Endothelial cell of umbilical vein (primary cell): ENCODE results near the gene MRAS. TPM values are rescaled to one million over a fixed set of nuclear protein-coding genes. Genes with fewer than 3 reads are reported as not detected.

ENCODE experiments used
- BruUV-seq: library from RNA; stranded (reverse); fragments of 400-500 nt; replicated peaks from 2 replicates; lab custom pipeline; 2021; lab: Mats Ljungman, UMichigan
- CTCF ChIA-PET: fragments of 300-600, 350-600 bp; sonication (Branson Sonifier 250); formaldehyde crosslinking; loops from one replicate; lab custom pipeline; 2021; ENCODE audit warnings: antibody characterized with exemption, inconsistent platforms; lab: Charles Lee
- POLR2A ChIA-PET: fragments of 300-600, 350-600 bp; sonication (Branson Sonifier 250); formaldehyde crosslinking; loops from one replicate; lab custom pipeline; 2021; ENCODE audit warnings: antibody characterized with exemption, inconsistent platforms; lab: Charles Lee
- DNase-seq: peaks from one replicate; pipeline ENCODE4 v3.0.0-alpha.2; 2011; ENCODE audit warnings: low read depth, low spot score
- FAIRE-seq: peaks from 2 replicates; lab custom pipeline; 2011; peaks lifted over from hg19 to GRCh38; lab: Jason Lieb, UNC
- H2AFZ ChIP-seq: 2 replicates; pipeline ENCODE4 v1.6.0; 2012; ENCODE audit warnings: low read depth, low read length, control low read depth, inconsistent platforms
- H3K27ac ChIP-seq: 2 replicates; pipeline ENCODE4 v1.5.1; 2011; ENCODE audit warnings: low read depth, mild to moderate bottlenecking, control low read depth, low read length, moderate library complexity; ENCODE audit not compliant: insufficient read depth
- H3K27me3 ChIP-seq, 2 experiments: 2 replicates each; pipeline versions ENCODE4 v1.6.0 to v1.6.1; 2011; ENCODE audit warnings: low read length in 2 of 2, mixed read lengths in 1 of 2; ENCODE audit not compliant: control insufficient read depth in 2 of 2, insufficient read depth in 2 of 2
- H3K36me3 ChIP-seq, 2 experiments: 2 replicates in 1 of 2; 3 replicates in 1 of 2; pipeline ENCODE4 v1.5.1; 2011; ENCODE audit warnings: low read length in 2 of 2, mild to moderate bottlenecking in 1 of 2, moderate library complexity in 1 of 2; ENCODE audit not compliant: control insufficient read depth in 2 of 2, insufficient read depth in 2 of 2; ENCODE audit errors: extremely low read depth in 1 of 2
- H3K4me1 ChIP-seq: 3 replicates; pipeline ENCODE4 v1.5.1; 2011; ENCODE audit warnings: mild to moderate bottlenecking, low read length; ENCODE audit not compliant: control insufficient read depth, insufficient read depth; ENCODE audit errors: extremely low read depth
- H3K4me2 ChIP-seq: 2 replicates; pipeline ENCODE4 v1.6.1; 2011; ENCODE audit warnings: low read length, control low read depth, mixed read lengths; ENCODE audit not compliant: insufficient read depth
- H3K4me3 ChIP-seq, 3 experiments: fragments of 200-600 bp in 1 of 3; sonication (generic), shearing (Covaris generic) in 1 of 3; replicated peaks in 1 of 3; 2 replicates each; pipeline ENCODE4 v1.5.1; 2011 to 2016; ENCODE audit warnings: control low read depth in 3 of 3, low read length in 3 of 3, mild to moderate bottlenecking in 2 of 3, inconsistent platforms in 1 of 3, low read depth in 1 of 3, moderate library complexity in 1 of 3; ENCODE audit not compliant: insufficient read depth in 1 of 3
- H3K79me2 ChIP-seq: 2 replicates; pipeline ENCODE4 v1.6.0; 2012; ENCODE audit warnings: low read length, inconsistent platforms; ENCODE audit not compliant: control insufficient read depth, insufficient read depth
- H3K9ac ChIP-seq: replicated peaks from 2 replicates; pipeline ENCODE3; 2011; ENCODE audit warnings: low read length, control low read depth; ENCODE audit not compliant: insufficient read depth; ENCODE audit errors: extremely low read depth
- H3K9me1 ChIP-seq: replicated peaks from 3 replicates; pipeline ENCODE4 v1.6.0; 2011; ENCODE audit warnings: mild to moderate bottlenecking, low read length; ENCODE audit not compliant: control insufficient read depth, insufficient read depth; ENCODE audit errors: extremely low read depth
- H3K9me3 ChIP-seq: replicated peaks from 2 replicates; pipeline ENCODE4 v1.5.1; 2012; ENCODE audit warnings: low read length, inconsistent platforms; ENCODE audit not compliant: control insufficient read depth, insufficient read depth
- H4K20me1 ChIP-seq: replicated peaks from 2 replicates; pipeline ENCODE3; 2011; ENCODE audit warnings: mild to moderate bottlenecking, low read length; ENCODE audit not compliant: control insufficient read depth, insufficient read depth; ENCODE audit errors: extremely low read depth
- EZH2 ChIP-seq: IDR thresholded peaks from 2 replicates; pipeline ENCODE4 v1.6.1; 2012; ENCODE audit warnings: borderline replicate concordance, low read depth, mild to moderate bottlenecking, moderate library complexity, low read length, inconsistent platforms; ENCODE audit not compliant: severe bottlenecking
- FOS ChIP-seq: IDR thresholded peaks from 2 replicates; pipeline ENCODE4 v1.6.1; 2011; ENCODE audit warnings: mild to moderate bottlenecking, low read length, moderate library complexity, borderline replicate concordance; ENCODE audit not compliant: insufficient read depth
- GATA2 ChIP-seq: IDR thresholded peaks from 2 replicates; pipeline ENCODE4 v1.7.0; 2011; ENCODE audit warnings: low read depth, mild to moderate bottlenecking, moderate library complexity, mixed read lengths, low read length; ENCODE audit not compliant: insufficient read length, insufficient read depth
- JUN ChIP-seq: IDR thresholded peaks from 2 replicates; pipeline ENCODE4 v1.6.1; 2011; ENCODE audit warnings: borderline replicate concordance, low read depth; ENCODE audit not compliant: insufficient read length, insufficient read depth
- MYC ChIP-seq: IDR thresholded peaks from one replicate; pipeline ENCODE4 v1.6.1; 2011; ENCODE audit warnings: mild to moderate bottlenecking, low read depth, low read length
- POLR2A ChIP-seq: IDR thresholded peaks from 2 replicates; pipeline ENCODE4 v1.6.1; 2012; ENCODE audit warnings: low read depth, mild to moderate bottlenecking, control low read depth, low read length
- POLR2AphosphoS5 ChIP-seq: IDR thresholded peaks from 2 replicates; pipeline ENCODE4 v1.6.1; 2012; ENCODE audit warnings: low read depth, mild to moderate bottlenecking, control low read depth, low read length, moderate library complexity; ENCODE audit not compliant: insufficient read depth
- dilution Hi-C: fragments of 300-500 bp; cut with MboI; formaldehyde crosslinking; loops from one replicate; pipeline ENCODE4 v1.15.0; 2019; ENCODE audit warnings: low sequenced_read_pairs; ENCODE audit not compliant: extremely low pct_ligation_motif_present
- intact Hi-C: fragments of 100-400 bp; cut with micrococcal nuclease; formaldehyde crosslinking; loops from one replicate; pipeline ENCODE4 v1.10.0; 2022
- polyA plus RNA-seq, 4 experiments: library from polyadenylated mRNA; depleted of rRNA in 3 of 4; stranded (reverse) in 3 of 4; unstranded in 1 of 4; fragments of >200 nt; gene quantifications; 2 replicates each; pipeline versions ENCODE4 v1.2.1 to v1.2.3, GENCODE V29; 2011 to 2012; ENCODE audit warnings: missing spikeins in 1 of 4
- total RNA-seq: library from RNA; stranded (reverse); gene quantifications from 2 replicates; pipeline ENCODE4 v1.2.3, GENCODE V29; 2021
- TF ChIP-seq, protein P1 (sequence below): IDR thresholded peaks from 2 replicates; pipeline ENCODE4 v1.6.1; 2011; ENCODE audit not compliant: insufficient read depth, insufficient read length
- TF ChIP-seq, protein P2 (sequence below), 2 donors: IDR thresholded peaks; 1 replicate in 1 of 2; 2 replicates in 1 of 2; pipeline ENCODE4 v1.5.1; 2011; ENCODE audit warnings: low read length in 2 of 2, mild to moderate bottlenecking in 2 of 2, moderate library complexity in 2 of 2, control low read depth in 1 of 2, inconsistent platforms in 1 of 2, low read depth in 1 of 2; ENCODE audit not compliant: insufficient read depth in 1 of 2; ENCODE audit errors: extremely low read depth in 1 of 2

The MRAS gene
- total and polyA plus RNA-seq, 2 donors (not counting 3 experiments of a cell fraction or from before 2014, with no cell fraction given) = 14.6 to 16.5 TPM

DNA sequence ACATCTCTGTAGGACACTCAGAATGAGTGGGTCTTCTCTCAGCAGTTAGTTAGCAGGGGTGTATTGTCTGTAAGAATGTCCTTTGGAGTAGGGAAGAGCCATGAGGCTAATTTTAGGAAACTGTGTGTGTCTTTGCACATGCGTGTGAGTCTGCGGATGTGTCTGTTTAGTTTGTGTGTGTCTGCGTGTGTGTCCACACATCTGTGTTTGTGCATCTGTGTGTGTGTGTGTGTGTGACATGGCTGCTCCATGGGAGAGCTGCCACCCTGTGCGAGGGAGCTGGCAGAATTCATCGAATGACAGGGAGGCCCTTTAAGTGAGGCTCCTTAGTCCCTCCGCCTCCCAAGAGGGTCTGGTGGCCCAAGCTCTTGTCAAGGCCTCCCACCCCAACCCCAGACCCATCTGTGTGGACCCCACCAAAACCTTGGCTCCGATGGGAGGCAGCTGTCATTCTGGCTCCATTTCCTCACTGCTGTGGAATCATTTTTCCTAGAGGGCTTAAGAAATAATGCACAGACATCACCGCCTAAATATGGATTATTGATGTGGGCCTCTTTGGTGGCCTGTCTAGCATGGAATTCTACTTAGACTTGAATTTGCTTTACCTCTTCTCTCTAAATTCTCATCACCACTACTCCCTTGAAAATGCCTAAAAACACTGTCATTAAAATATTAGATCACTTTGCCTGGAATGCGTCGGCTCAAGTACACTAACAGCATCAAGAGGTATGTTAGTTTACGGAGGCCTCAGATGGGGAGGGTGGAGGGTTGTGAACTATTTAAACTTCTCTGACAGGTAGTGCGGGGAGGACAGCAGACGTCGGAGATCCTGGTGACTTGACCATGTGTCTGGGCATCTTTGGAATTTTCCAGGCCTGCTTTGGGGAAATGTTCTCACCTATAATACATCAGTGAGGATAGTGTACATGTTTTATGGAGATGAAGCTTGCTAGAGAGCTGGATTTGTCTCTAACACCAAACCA, 95.4 kb downstream of the MRAS start:
- no peak for DNase-seq
- no peaks in the 10 kb centered on the region for H3K9me3 ChIP-seq
- H3K9me1 ChIP-seq = no peaks in the 10 kb centered on the region
- no peak overlapping the region for H3K4me3 ChIP-seq
- no peak overlapping the region for H3K9ac ChIP-seq
- no peaks in the 10 kb centered on the region for H3K4me1 ChIP-seq
- BruUV-seq = no TSS peak
- no peak overlapping the region for H3K4me2 ChIP-seq
- no peaks in the 10 kb centered on the region for H4K20me1 ChIP-seq
- no peaks in the 10 kb centered on the region for H3K79me2 ChIP-seq
- TF ChIP-seq JUN (no peak), EZH2 (no peak), POLR2A (no peak), FOS (no peak), MYC (no peak), GATA2 (no peak), POLR2AphosphoS5 (no peak)
- TF ChIP-seq, protein P1, sequence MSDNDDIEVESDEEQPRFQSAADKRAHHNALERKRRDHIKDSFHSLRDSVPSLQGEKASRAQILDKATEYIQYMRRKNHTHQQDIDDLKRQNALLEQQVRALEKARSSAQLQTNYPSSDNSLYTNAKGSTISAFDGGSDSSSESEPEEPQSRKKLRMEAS = no peak
- TF ChIP-seq, protein P2, sequence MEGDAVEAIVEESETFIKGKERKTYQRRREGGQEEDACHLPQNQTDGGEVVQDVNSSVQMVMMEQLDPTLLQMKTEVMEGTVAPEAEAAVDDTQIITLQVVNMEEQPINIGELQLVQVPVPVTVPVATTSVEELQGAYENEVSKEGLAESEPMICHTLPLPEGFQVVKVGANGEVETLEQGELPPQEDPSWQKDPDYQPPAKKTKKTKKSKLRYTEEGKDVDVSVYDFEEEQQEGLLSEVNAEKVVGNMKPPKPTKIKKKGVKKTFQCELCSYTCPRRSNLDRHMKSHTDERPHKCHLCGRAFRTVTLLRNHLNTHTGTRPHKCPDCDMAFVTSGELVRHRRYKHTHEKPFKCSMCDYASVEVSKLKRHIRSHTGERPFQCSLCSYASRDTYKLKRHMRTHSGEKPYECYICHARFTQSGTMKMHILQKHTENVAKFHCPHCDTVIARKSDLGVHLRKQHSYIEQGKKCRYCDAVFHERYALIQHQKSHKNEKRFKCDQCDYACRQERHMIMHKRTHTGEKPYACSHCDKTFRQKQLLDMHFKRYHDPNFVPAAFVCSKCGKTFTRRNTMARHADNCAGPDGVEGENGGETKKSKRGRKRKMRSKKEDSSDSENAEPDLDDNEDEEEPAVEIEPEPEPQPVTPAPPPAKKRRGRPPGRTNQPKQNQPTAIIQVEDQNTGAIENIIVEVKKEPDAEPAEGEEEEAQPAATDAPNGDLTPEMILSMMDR (IDR thresholded peaks at IDR 0.05; ENCODE audit: extremely low read depth in 1 of 2, insufficient read depth in 1 of 2, low read depth in 1 of 2, low read length in 2 of 2) = no peak
- no peak overlapping the region for H2AFZ ChIP-seq
- intact Hi-C loops (no loop called here), dilution Hi-C loops (no loop called here)
- H3K27ac ChIP-seq = no peak overlapping the region
- H3K36me3 ChIP-seq = no peaks in the 10 kb centered on the region
- CTCF ChIA-PET = interaction anchor here (1.1 to 1.6 kb wide), 2 partner anchors 26 to 472 kb away, joined by 3 to 5 read pairs; no protein-coding TSS in a partner anchor
- FAIRE-seq = no peak
- POLR2A ChIA-PET = no interaction called here
- peaks cover 2 to 3% of the 10 kb centered on the region in 2 experiments for H3K27me3 ChIP-seq
